Naive thymus-derived CD4-positive, alpha-beta T cell (primary cell): ENCODE measurements around the gene DNMT1. TPM values are rescaled to one million over a fixed set of nuclear protein-coding genes. Genes with fewer than 3 reads are reported as not detected.

Experiments used
- ATAC-seq: fragments of 150-1000 bp; cut with Tn5 transposase; 2 replicates; pipeline ENCODE4 v1.10.0; 2021; ENCODE audit warnings: mild to moderate bottlenecking, moderate library complexity
- CTCF ChIA-PET: fragments of 350-600 bp; sonication (Branson Sonifier 250); formaldehyde crosslinking; loops from one replicate; lab custom pipeline; 2021; ENCODE audit warnings: antibody characterized with exemption; lab: Charles Lee
- POLR2A ChIA-PET: fragments of 350-600 bp; sonication (Branson Sonifier 250); formaldehyde crosslinking; loops from one replicate; lab custom pipeline; 2021; ENCODE audit warnings: antibody characterized with exemption, inconsistent platforms; lab: Charles Lee
- DNase-seq, 9 donors: peaks; one replicate each; pipeline versions ENCODE4 v3.0.0 to v3.0.0-alpha.2; 2020 to 2022; ENCODE audit warnings: mixed read lengths in 1 of 9
- H3K27ac ChIP-seq: one replicate; pipeline ENCODE4 v1.7.0; 2013; ENCODE audit warnings: mild to moderate bottlenecking, low read depth, low read length, moderate library complexity
- H3K27me3 ChIP-seq, 2 donors: one replicate each; pipeline ENCODE4 v1.7.0; 2013; ENCODE audit warnings: low read length in 2 of 2, mild to moderate bottlenecking in 2 of 2, moderate library complexity in 2 of 2; ENCODE audit not compliant: control insufficient read depth in 2 of 2, insufficient read depth in 2 of 2
- H3K36me3 ChIP-seq, 3 experiments: 1 replicate in 2 of 3; 2 replicates in 1 of 3; pipeline ENCODE4 v1.7.0; 2013; ENCODE audit warnings: low read length in 3 of 3, mild to moderate bottlenecking in 3 of 3, moderate library complexity in 1 of 3; ENCODE audit not compliant: insufficient read depth in 3 of 3, control insufficient read depth in 2 of 3
- H3K4me1 ChIP-seq, 2 donors: one replicate each; pipeline ENCODE4 v1.7.0; 2013; ENCODE audit warnings: low read length in 2 of 2, mild to moderate bottlenecking in 2 of 2, moderate library complexity in 1 of 2; ENCODE audit not compliant: control insufficient read depth in 2 of 2, insufficient read depth in 2 of 2
- H3K4me3 ChIP-seq: 2 replicates; pipeline ENCODE4 v1.7.0; 2013; ENCODE audit warnings: mild to moderate bottlenecking, low read length
- H3K9me3 ChIP-seq, 3 experiments: 1 replicate in 2 of 3; 2 replicates in 1 of 3; pipeline ENCODE4 v1.7.0; 2013; ENCODE audit warnings: low read length in 3 of 3; ENCODE audit not compliant: control insufficient read depth in 2 of 3
- H3K27ac Mint-ChIP-seq, 9 donors: one replicate each; pipeline ENCODE4 v1.8.0; 2020 to 2022; ENCODE audit warnings: mixed read lengths in 9 of 9, mild to moderate bottlenecking in 8 of 9, moderate library complexity in 5 of 9, inconsistent platforms in 2 of 9
- H3K27me3 Mint-ChIP-seq, 5 donors: one replicate each; pipeline ENCODE4 v1.8.0; 2021 to 2022; ENCODE audit warnings: mixed read lengths in 5 of 5, mild to moderate bottlenecking in 1 of 5
- H3K36me3 Mint-ChIP-seq, 5 donors: one replicate each; pipeline ENCODE4 v1.8.0; 2020 to 2022; ENCODE audit warnings: mixed read lengths in 5 of 5, mild to moderate bottlenecking in 3 of 5, inconsistent platforms in 1 of 5
- H3K4me1 Mint-ChIP-seq, 7 donors: one replicate each; pipeline ENCODE4 v1.8.0; 2020 to 2022; ENCODE audit warnings: mixed read lengths in 7 of 7, mild to moderate bottlenecking in 3 of 7, inconsistent platforms in 1 of 7
- H3K4me3 Mint-ChIP-seq, 10 donors: one replicate each; pipeline ENCODE4 v1.8.0; 2020 to 2022; ENCODE audit warnings: mild to moderate bottlenecking in 10 of 10, mixed read lengths in 10 of 10, moderate library complexity in 6 of 10, inconsistent platforms in 2 of 10
- H3K9me3 Mint-ChIP-seq, 11 donors: one replicate each; pipeline ENCODE4 v1.8.0; 2020 to 2022; ENCODE audit warnings: mixed read lengths in 11 of 11, mild to moderate bottlenecking in 4 of 11, inconsistent platforms in 1 of 11, moderate library complexity in 1 of 11
- intact Hi-C, 2 donors: fragments of 100-400 bp; cut with micrococcal nuclease; formaldehyde crosslinking; loops; one replicate each; pipeline ENCODE4 v1.15.1; 2023
- polyA plus RNA-seq, 2 donors: library from polyadenylated mRNA; unstranded; fragments of 300-500 nt; fragmentation: Illumina TruSeq; gene quantifications; one replicate each; pipeline ENCODE4 v1.2.3, GENCODE V29; 2021
- total RNA-seq, 6 experiments: library from RNA in 5 of 6; stranded (reverse) in 5 of 6; gene quantifications; 1 replicate in 5 of 6; 2 replicates in 1 of 6; pipeline ENCODE4 v1.2.3 and lab custom pipeline; 2021 to 2026

Gene DNMT1
- total and polyA plus RNA-seq, 7 experiments from 2014 or later, result 113 to 334 (median 187) TPM

GRCh38 chr19:10235003-10235402, 40.2 kb upstream of the DNMT1 start:
- intact Hi-C loops, result no loop called here

GRCh38 chr19:10233946-10234345, 39.2 kb upstream of the DNMT1 start:
- H3K4me3 ChIP-seq, result no peak overlapping the region
- CTCF ChIA-PET, result interaction anchor here (0.6 to 8.0 kb wide), 3 partner anchors 11 to 344 kb away, joined by 3 to 52 read pairs (median 5); partner anchors contain the start of gene MRPL4
- H3K27ac ChIP-seq, result no peak overlapping the region
- Mint-ChIP-seq H3K9me3 (no peaks in the 10 kb centered on the region), H3K4me3 (peak overlapping the region in 1 of 10 donors; percentile 38), H3K36me3 (peaks cover 0 to 3% (median 0%) of the 10 kb centered on the region in 5 donors), H3K27ac (peak overlapping the region in 3 of 9 donors; percentile 37 to 78 (median 38)), H3K27me3 (no peaks in the 10 kb centered on the region), H3K4me1 (peaks cover 13 to 44% (median 30%) of the 10 kb centered on the region in 7 donors)
- POLR2A ChIA-PET, result no interaction called here
- ATAC-seq, result no peak
- no peaks in the 10 kb centered on the region for H3K9me3 ChIP-seq
- no peaks in the 10 kb centered on the region for H3K27me3 ChIP-seq
- H3K36me3 ChIP-seq, result peaks cover 0 to 9% (median 0%) of the 10 kb centered on the region in 3 experiments
- intact Hi-C loops, result no loop called here
- no peak for DNase-seq
- peaks cover 19 to 22% of the 10 kb centered on the region in 2 donors for H3K4me1 ChIP-seq

More at GRCh38 chr19:10235003-10235402, 40.2 kb upstream of the DNMT1 start:
- H3K36me3 Mint-ChIP-seq, result peaks cover 0 to 3% (median 0%) of the 10 kb centered on the region in 5 donors
- H3K27me3 Mint-ChIP-seq, result no peaks in the 10 kb centered on the region
- H3K36me3 ChIP-seq, result peaks cover 0 to 9% (median 0%) of the 10 kb centered on the region in 3 experiments
- ChIA-PET CTCF (interaction anchor here (0.6 to 8.0 kb wide), 3 partner anchors 15 to 276 kb away, joined by 3 to 52 read pairs (median 4); partner anchors contain the start of gene MRPL4), POLR2A (interaction anchor here (0.7 kb wide), 1 partner anchor 64 kb away, joined by 3 read pairs; no protein-coding TSS in a partner anchor)
- no peaks in the 10 kb centered on the region for H3K9me3 Mint-ChIP-seq
- no peaks in the 10 kb centered on the region for H3K9me3 ChIP-seq
- peak overlapping the region; percentile 14 to 99 (median 96) for H3K27ac Mint-ChIP-seq
- no peak overlapping the region for H3K27ac ChIP-seq
- DNase-seq (no peak), ATAC-seq (no peak)
- H3K4me3 Mint-ChIP-seq, result peak overlapping the region in 8 of 10 donors; percentile 25 to 92 (median 75)
- H3K27me3 ChIP-seq, result no peaks in the 10 kb centered on the region
- no peak overlapping the region for H3K4me3 ChIP-seq
- peaks cover 11 to 14% of the 10 kb centered on the region in 2 donors for H3K4me1 ChIP-seq
- H3K4me1 Mint-ChIP-seq, result peaks cover 6 to 35% (median 22%) of the 10 kb centered on the region in 7 donors

DNA sequence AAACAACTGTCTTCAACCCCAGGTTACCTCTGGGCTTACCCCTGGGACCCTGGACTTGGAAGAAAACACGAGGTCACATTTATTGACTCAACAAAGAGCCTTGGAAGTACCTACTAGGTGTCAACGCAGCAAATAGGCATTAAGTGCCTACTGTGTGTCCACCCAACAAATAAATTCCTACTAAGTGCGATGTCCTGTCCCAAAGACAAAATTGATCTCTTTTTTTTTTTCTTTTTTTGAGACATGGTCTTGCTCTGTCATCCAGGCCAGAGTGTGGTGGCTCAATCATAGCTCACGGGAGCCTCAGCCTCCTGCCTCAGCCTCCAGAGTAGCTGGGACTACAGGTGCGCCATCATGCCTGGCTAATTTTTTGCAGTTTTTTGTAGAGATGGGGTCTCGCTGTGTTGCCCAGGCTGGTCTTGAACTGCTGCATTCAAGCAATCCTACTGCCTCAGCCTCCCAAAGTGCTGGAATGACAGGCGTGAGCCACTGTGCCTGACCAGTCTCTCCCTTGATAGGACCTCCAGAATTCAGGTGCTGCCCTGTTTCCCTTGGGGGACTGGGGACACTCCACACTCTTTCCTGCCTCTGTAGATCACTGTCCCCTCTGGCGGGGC, 37.0 kb upstream of the DNMT1 start:
- Histone ChIP-seq H3K36me3 (peaks cover 0 to 9% (median 0%) of the 10 kb centered on the region in 3 experiments), H3K9me3 (no peaks in the 10 kb centered on the region), H3K4me1 (peaks cover 22% of the 10 kb centered on the region in 2 donors), H3K27ac (peak overlapping the region; percentile 94), H3K4me3 (peak overlapping the region; percentile 81), H3K27me3 (no peaks in the 10 kb centered on the region)
- intact Hi-C loops, result loop anchor here (1.0 to 2.0 kb wide), 2 partner anchors 37 kb away; partner anchors contain the start of gene DNMT1 (in 2 of the 2)
- Mint-ChIP-seq H3K27me3 (no peaks in the 10 kb centered on the region), H3K4me3 (peak overlapping the region; percentile 70 to 94 (median 82)), H3K27ac (peak overlapping the region; percentile 58 to 89 (median 83)), H3K9me3 (no peaks in the 10 kb centered on the region), H3K4me1 (peaks cover 13 to 39% (median 28%) of the 10 kb centered on the region in 7 donors), H3K36me3 (peaks cover 0 to 3% (median 0%) of the 10 kb centered on the region in 5 donors)
- ChIA-PET CTCF (interaction anchor here (8.0 kb wide), 1 partner anchor 19 kb away, joined by 52 read pairs; the partner anchor contains the start of gene MRPL4), POLR2A (interaction anchor here (0.6 to 1.3 kb wide), 3 partner anchors 18 to 111 kb away, joined by 3 to 10 read pairs (median 4); no protein-coding TSS in a partner anchor)
- ATAC-seq (no peak), DNase-seq (no peak)

- DNase-seq (peak; percentile 47 to 79 (median 56)), ATAC-seq (peak; percentile 60)
- H3K27me3 Mint-ChIP-seq, result no peaks in the 10 kb centered on the region
- peak within 1 kb of the TSS; percentile 94 for H3K27ac ChIP-seq
- ChIA-PET POLR2A (interaction anchor here (1.0 to 1.3 kb wide), 3 partner anchors 18 to 48 kb away, joined by 3 to 10 read pairs (median 4); partner anchors contain the start of gene MRPL4), CTCF (interaction anchor here (8.0 kb wide), 1 partner anchor 19 kb away, joined by 52 read pairs; the partner anchor contains the start of gene MRPL4)
- peaks cover 7 to 37% (median 24%) of the 10 kb centered on the region in 7 donors for H3K4me1 Mint-ChIP-seq
- no peaks in the 10 kb centered on the region for H3K27me3 ChIP-seq
- H3K4me3 ChIP-seq, result peak within 1 kb of the TSS; percentile 81
- H3K4me1 ChIP-seq, result peaks cover 16 to 17% of the 10 kb centered on the region in 2 donors
- H3K36me3 Mint-ChIP-seq, result no peaks in the 10 kb centered on the region
- H3K36me3 ChIP-seq, result peaks cover 0 to 9% (median 0%) of the 10 kb centered on the region in 3 experiments
- no peaks in the 10 kb centered on the region for H3K9me3 Mint-ChIP-seq
- peak within 1 kb of the TSS; percentile 80 to 89 (median 83) for H3K27ac Mint-ChIP-seq
- peak within 1 kb of the TSS; percentile 79 to 94 (median 88) for H3K4me3 Mint-ChIP-seq
- H3K9me3 ChIP-seq, result no peaks in the 10 kb centered on the region
- intact Hi-C loops, result loop anchor here (1.0 to 2.0 kb wide), 2 partner anchors 36 to 37 kb away; partner anchors contain the start of gene DNMT1 (in 2 of the 2)
These were observed 36.3 kb upstream of the DNMT1 start, which contains the start of gene S1PR2 for GRCh38 chr19:10230861-10231611. S1PR2 (minus strand) TSS chr19:10231331; CDS start chr19:10224905, 6,426 bp downstream.

- peak overlapping the region; percentile 94 for H3K27ac ChIP-seq
- intact Hi-C loops, result loop anchor here in 1 of 2 donors (2.0 kb wide), 1 partner anchor 36 kb away; the partner anchor contains the start of gene DNMT1
- H3K36me3 ChIP-seq, result peaks cover 0 to 9% (median 0%) of the 10 kb centered on the region in 3 experiments
- peaks cover 12% of the 10 kb centered on the region in 2 donors for H3K4me1 ChIP-seq
- Mint-ChIP-seq H3K4me1 (peaks cover 7 to 29% (median 19%) of the 10 kb centered on the region in 7 donors), H3K27me3 (no peaks in the 10 kb centered on the region), H3K9me3 (no peaks in the 10 kb centered on the region), H3K27ac (peak overlapping the region; percentile 28 to 89 (median 82)), H3K4me3 (peak overlapping the region; percentile 79 to 94 (median 88)), H3K36me3 (no peaks in the 10 kb centered on the region)
- ChIA-PET CTCF (interaction anchor here (5.1 kb wide), 1 partner anchor 20 kb away, joined by 44 read pairs; the partner anchor contains the start of gene MRPL4), POLR2A (interaction anchor here (0.7 to 1.3 kb wide), 5 partner anchors 19 to 126 kb away, joined by 3 to 10 read pairs (median 5); partner anchors contain the start of gene MRPL4)
- no peaks in the 10 kb centered on the region for H3K27me3 ChIP-seq
- H3K4me3 ChIP-seq, result peak overlapping the region; percentile 81
- no peaks in the 10 kb centered on the region for H3K9me3 ChIP-seq
- peak; percentile 79 for ATAC-seq
- peak in 8 of 9 donors; percentile 32 to 71 (median 41) for DNase-seq
These were observed 35.6 kb upstream of the DNMT1 start for GRCh38 chr19:10230173-10230860.
